Cortex of kidney (tissue), 1 donor: ENCODE data around the gene CDH4.

Experiments
- DNase-seq: peaks from one replicate; lab custom pipeline; 2025; lab: John Stamatoyannopoulos, UW

Gene CDH4

GRCh38 chr20:61694682-61695081 is 442.6 kb downstream of the CDH4 start:
- DNase-seq: no peak

GRCh38 chr20:61695741-61696140 is 443.7 kb downstream of the CDH4 start:
- DNase-seq: no peak

GRCh38 chr20:61696181-61696735 is 444.2 kb downstream of the CDH4 start:
- no peak for DNase-seq

DNA sequence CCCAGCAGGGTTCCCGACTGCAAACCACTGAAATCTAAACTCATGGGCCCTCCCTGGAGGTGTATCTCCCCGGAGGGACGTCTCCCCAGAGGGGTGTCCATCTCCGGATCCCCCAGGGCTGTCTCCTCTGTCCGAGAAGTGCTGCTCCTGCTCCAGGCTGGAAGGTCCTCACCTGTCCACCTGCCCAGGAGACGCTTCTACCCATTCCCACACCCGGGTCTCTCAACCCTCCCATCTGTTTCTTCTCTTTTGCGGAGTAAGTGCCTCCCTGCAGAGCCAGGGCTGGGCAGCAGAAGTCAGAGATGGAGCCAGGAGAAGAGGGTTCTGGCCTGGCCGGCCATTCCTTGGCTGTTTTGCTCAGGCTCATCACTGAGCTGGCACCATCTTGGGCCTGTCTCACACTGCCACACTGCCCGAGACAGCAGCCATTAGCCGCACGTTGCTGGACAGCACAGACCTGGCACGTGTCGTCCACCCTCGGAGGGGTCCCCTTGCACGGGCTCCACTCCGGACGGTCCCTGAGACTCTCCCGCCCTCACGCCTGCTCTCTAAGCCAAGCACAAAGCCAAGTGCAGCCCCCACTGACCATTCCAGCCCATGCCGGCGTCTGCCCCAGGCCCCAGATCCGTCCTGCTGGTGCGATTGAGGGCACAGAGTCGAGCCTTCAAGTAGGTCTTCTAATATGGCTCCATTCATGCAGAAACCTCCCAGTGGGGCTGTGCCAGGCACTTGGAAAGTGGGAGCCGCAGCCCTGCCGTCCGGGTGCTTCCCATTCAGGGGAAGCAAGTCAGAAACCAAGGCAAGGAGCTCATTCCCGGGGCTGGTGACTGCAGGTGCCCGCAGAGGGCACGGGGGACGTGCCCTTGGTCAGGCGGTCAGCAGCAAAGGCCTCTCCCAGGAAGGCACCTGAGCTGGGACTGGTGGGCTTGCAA is 445.9 kb downstream of the CDH4 start:
- DNase-seq: no peak

DNA sequence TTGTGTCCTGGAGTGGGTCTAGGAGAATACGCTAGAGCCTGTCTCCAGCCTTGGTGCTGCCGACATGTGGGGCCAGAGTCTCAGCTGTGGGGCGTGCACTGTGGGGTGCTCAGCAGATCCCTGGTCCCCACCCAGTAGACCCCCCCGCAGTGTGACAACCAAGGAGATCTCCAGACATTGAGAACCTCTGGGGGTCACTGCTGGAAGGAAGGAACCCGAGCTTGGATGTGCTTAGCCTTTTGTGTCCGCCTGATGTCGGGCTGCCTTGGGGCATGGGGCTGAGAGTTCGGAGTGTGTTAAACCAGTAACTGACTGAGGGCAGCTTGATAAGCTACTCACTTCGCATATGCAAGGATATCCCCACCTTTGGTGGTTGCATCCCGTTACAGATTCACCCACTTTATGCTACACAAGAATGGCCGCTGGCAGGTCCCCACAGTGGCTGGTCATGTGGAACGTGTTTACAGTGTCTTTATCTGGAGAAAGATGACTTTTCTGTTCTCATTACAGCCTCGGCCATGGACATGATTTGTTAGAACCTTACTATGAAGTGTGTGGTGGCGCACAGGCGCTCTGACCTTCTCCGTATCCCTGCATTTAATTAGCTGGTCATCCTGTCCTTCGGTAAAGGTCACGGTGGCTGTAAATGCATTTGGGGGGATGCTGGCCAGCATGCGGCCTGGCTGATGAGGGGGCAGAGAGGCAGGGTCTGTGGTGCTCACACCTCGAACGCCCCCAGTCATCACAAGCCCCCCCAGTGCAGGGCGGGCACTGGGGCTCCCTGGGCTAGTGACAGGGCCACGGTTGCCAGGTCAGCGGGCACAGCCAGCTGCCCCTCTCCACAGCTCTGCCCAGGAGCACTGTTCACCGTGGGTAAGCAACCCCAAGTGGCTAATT is 446.8 kb downstream of the CDH4 start:
- DNase-seq: no peak

DNA sequence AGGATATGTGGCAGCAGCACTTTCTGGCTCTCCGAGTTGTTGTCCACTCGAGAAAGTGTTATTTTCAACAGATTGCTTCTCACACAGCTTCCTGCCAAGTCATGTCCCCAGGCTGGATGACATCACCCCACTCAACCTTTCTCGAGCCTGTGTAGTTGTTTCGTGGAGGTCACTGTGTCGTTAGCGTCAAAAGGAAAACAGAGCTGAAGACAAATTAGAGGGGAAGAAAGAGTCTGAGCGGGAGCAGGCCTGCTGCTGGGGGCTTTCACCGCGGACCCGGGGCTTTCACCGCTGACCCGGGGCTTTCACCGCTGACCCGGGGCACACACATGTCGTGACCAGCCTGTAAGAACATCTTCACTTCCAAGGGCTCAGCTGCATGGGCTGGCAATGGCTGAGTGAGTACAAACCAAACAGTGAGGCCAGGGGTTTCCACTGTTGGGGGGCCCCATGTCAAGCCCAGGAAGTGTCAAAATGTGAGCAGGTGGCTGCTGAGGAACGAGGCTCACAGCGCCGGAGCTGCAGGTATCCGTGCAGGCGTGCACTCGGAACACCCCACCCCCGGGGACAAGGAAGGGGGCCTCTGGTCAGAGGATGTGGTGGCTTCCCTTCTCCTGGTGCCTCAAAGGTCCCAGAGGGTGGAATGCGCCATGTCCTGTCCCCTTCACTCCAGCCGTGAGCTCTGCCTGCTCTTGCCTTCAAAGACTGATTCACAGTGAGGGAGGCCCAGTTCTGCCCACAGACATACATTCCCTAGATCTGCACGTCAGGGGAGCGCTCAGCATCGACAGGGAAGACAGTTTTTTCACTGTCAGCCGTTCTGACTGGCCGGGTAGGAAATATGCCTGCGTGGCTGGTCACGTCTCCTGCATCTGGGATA is 447.7 kb downstream of the CDH4 start:
- no peak for DNase-seq

DNA sequence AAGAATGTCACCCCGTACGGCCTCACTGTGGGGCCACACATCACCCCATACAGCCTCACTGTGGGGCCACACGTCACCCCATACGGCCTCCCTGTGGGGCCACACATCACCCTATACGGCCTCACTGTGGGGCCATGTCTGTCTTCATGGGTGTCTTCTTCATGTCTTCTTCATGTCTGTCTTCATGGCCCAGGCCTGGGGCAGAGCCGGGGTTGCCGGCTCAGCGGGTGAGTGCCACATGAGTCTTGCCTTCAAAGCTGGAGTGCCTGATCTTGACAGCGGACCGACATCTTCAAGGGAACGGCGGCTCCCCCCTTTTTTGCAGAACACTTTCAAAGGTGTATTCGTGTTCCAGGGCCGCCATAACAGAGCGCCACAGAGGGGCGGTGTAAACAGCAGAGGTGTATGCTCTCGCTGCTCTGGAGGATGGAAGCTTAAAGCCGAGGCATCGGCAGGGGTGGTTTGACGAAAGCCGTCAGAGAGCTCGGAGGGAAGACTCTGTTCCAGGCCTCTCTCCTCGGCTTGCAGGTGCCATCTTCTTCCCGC is 448.6 kb downstream of the CDH4 start:
- DNase-seq: no peak

GRCh38 chr20:61701401-61701800 is 449.3 kb downstream of the CDH4 start:
- no peak for DNase-seq

DNA sequence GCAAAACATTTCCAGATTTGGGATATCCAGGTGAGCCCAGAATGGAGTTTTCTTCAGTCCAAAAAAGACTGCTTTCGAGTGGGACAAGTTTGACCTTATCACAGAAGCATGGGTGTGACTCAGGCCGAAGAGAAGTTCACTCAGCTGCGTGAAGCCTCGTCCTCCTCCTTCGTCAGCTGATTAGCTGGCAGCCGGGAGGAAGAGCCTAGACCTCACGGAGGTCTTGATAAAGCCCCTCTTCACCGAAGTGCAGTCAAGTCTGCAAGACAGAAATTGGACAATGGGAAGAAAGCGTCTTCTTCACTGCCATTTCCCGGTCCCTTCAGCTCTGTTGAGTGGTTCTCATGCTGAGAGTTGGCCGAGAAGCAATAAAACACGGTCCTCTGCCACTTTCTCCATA is 449.7 kb downstream of the CDH4 start:
- DNase-seq: no peak

- DNase-seq: no peak
Observed at GRCh38 chr20:61702246-61702645, 450.2 kb downstream of the CDH4 start.

GRCh38 chr20:61704661-61705060 is 452.6 kb downstream of the CDH4 start:
- DNase-seq: no peak

DNA sequence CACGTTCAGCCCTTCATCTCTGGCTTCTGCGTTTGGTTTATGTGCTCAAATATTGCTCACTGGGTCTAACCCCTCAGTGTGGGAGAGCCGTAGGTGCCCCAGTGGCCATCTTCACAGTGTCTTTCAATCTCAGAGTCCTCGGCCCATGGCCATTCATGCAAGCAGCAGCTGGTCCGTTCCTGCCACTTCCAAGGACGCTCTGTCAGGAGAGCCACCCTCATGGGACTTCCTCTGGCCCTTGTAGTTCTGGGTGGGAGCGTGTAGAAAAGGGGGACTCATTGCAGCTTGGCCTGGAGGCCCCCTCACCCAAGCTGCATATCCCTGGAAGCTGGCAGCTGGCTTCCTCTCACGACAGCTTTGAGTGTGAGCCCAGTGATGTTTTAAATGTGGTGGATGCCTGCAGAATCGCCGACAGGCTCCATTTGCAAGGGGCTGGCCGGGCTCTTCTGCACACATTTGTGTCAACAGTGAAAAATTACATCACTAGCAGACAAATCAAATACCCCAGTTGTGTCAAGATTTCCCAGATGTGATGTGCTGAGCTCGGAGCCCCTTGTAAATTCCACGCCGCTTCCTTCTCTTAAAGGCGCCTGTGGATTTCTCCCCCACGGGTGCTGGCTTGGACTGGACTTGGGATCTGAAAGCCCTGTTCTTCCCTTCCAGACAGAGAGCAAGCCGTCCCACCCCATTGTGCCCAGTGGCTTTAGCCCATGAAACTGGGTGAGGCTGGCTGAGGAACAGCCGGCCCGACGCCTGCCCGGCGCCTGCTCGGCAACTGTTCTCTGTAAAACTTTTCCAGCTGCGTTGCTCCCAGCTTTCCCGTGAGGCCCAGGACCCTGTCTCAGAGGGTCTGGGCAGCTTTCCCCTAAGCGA is 453.6 kb downstream of the CDH4 start:
- DNase-seq: no peak

DNA sequence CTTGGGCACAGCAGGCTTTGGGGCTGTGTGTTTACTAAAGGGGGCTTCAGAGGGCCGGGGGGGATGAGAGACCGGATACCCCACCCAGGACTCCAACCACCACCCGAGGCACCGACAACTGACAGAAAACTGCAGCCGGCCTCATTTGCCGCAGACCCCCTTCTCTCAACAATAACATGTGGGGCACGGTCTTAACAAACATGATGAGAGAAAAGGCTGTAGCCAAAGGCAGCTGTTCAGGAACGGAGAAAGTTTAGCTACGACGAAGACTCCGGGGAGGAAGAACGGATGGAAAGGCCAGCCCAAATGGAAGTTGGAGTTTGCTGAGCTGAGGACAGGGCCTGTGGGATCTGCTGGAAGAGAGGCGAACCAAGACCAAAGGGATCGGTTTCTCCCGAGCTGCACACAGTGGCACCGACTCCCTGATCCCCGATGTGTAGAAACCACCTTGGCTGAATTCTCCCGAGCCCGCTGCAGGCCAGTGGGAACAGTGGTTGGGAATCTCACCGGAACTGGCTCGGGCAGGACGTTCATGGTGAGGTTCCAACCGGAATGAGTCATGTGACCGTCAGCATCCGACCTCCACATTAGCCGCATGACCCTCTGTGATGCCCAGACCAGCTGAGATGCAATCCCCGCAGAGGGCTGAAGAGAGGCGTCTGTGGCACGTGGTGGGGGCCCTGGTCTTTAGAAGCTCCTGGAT is 454.3 kb downstream of the CDH4 start:
- no peak for DNase-seq

DNA sequence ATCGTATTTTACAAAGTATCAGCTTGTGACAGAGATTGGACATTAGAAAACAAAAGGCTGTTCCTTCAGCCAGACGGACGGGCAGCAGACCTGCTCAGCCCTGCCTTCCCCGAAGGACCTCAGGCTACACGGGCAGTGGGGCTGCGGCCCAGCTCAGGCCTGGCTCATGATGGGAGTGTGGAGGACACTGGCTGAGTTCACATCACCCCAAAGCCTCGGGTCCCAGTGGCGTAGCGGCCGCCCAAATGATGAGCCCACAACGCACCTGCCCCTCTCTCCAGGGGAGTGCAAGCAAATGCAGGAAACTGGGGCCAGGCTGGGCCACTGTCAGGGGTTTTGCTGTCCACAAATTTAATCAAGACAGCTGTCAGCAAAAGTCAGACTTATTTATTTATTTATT is 456.8 kb downstream of the CDH4 start:
- DNase-seq: no peak

- no peak for DNase-seq
Observed at GRCh38 chr20:61710108-61710507, 458.0 kb downstream of the CDH4 start.

DNA sequence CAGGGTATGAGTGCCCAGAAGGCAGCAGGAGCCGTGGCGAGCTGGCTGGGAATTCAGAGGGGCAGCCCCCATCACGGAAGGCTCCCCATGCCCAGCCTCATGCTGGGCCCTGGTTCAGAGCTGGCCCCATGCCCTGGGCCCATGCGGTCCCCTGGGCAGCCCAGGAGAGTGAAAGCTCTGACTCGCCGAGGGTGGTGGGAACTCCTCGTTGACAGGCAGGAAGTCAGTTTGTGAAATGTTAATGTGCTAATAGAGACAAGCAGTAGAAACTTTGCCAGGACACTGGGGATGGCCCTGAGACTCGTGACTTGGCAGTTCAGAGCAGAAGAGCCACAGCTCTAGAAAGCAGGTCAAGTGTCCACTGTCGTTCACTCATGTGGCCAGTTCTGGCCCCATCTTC is 460.6 kb downstream of the CDH4 start:
- no peak for DNase-seq

GRCh38 chr20:61718361-61719005 is 466.4 kb downstream of the CDH4 start:
- no peak for DNase-seq

GRCh38 chr20:61719691-61720347 is 467.8 kb downstream of the CDH4 start:
- no peak for DNase-seq

DNA sequence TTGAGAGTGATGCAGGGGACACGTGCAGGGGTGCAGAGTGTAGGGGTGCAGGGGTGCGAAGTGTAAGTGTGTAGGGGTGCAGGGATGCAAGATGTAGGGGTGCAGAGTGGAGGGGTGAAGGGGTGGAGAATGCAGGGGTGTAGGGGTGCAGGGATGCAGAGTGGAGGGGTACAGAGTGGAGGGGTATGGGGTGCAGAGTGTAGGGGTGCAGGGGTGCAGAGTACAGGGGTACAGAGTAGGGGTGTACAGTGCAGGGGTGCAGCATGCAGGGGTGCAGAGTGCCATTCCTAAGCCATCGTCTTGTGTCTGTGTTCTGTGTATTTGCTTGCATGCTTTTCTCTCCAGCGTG is 468.3 kb downstream of the CDH4 start:
- no peak for DNase-seq
